CD4-positive, alpha-beta T cell (primary cell): ENCODE measurements around the gene ARFIP2. TPM values are rescaled to one million over a fixed set of nuclear protein-coding genes. Genes with fewer than 3 reads are reported as not detected.

ENCODE experiments used
- ATAC-seq: fragments of 200-7000 bp; cut with Tn5 transposase; one replicate; pipeline ENCODE4 v1.10.0; 2022; ENCODE audit warnings: mild to moderate bottlenecking; ENCODE audit not compliant: poor library complexity
- CTCF ChIA-PET: fragments of 350-600 bp; sonication (Branson Sonifier 250); formaldehyde crosslinking; loops from one replicate; lab custom pipeline; 2021; ENCODE audit warnings: antibody characterized with exemption, inconsistent platforms; lab: Charles Lee
- POLR2A ChIA-PET: fragments of 350-600 bp; sonication (Branson Sonifier 250); formaldehyde crosslinking; loops from one replicate; lab custom pipeline; 2021; ENCODE audit warnings: antibody characterized with exemption, inconsistent platforms; lab: Charles Lee
- DNase-seq, 14 experiments: peaks; one replicate each; pipeline ENCODE4 v3.0.0-alpha.2; 2013 to 2020; ENCODE audit warnings: mixed read lengths in 2 of 14
- H3K27ac ChIP-seq, 2 donors: one replicate each; pipeline versions ENCODE4 v1.5.1 to v1.7.0; 2013; ENCODE audit warnings: low read length in 2 of 2, low read depth in 1 of 2, mild to moderate bottlenecking in 1 of 2
- H3K27me3 ChIP-seq, 2 experiments: 1 replicate in 1 of 2; 2 replicates in 1 of 2; pipeline versions ENCODE4 v1.6.1 to v1.7.0; 2013; ENCODE audit warnings: low read length in 2 of 2, control low read depth in 1 of 2, mild to moderate bottlenecking in 1 of 2, moderate library complexity in 1 of 2; ENCODE audit not compliant: insufficient read depth in 2 of 2, control insufficient read depth in 1 of 2
- H3K36me3 ChIP-seq: one replicate; pipeline ENCODE4 v1.6.1; 2013; ENCODE audit warnings: low read length, control low read depth; ENCODE audit not compliant: insufficient read depth
- H3K4me1 ChIP-seq: one replicate; pipeline ENCODE4 v1.6.1; 2013; ENCODE audit warnings: low read length, control low read depth; ENCODE audit not compliant: insufficient read depth
- H3K4me3 ChIP-seq: one replicate; pipeline ENCODE4 v1.5.1; 2013; ENCODE audit warnings: mild to moderate bottlenecking, low read length, moderate library complexity
- H3K9me3 ChIP-seq, 2 experiments: 1 replicate in 1 of 2; 2 replicates in 1 of 2; pipeline versions ENCODE4 v1.6.1 to v1.7.0; 2013; ENCODE audit warnings: low read length in 2 of 2, mild to moderate bottlenecking in 2 of 2, control low read depth in 1 of 2, moderate library complexity in 1 of 2; ENCODE audit not compliant: control insufficient read depth in 1 of 2, insufficient read depth in 1 of 2
- H3K27ac Mint-ChIP-seq: one replicate; pipeline ENCODE4 v1.8.0; 2020; ENCODE audit warnings: mixed read lengths
- H3K27me3 Mint-ChIP-seq: one replicate; pipeline ENCODE4 v1.8.0; 2021; ENCODE audit warnings: mixed read lengths
- H3K36me3 Mint-ChIP-seq: one replicate; pipeline ENCODE4 v1.8.0; 2021; ENCODE audit warnings: low read depth, mixed read lengths
- H3K4me1 Mint-ChIP-seq: one replicate; pipeline ENCODE4 v1.8.0; 2021; ENCODE audit warnings: low read depth, mixed read lengths
- H3K4me3 Mint-ChIP-seq: one replicate; pipeline ENCODE4 v1.8.0; 2020; ENCODE audit warnings: mild to moderate bottlenecking, mixed read lengths
- H3K9me3 Mint-ChIP-seq: one replicate; pipeline ENCODE4 v1.8.0; 2020; ENCODE audit warnings: mixed read lengths
- CTCF ChIP-seq: fragments of 200-600 bp; IDR thresholded peaks from one replicate; pipeline ENCODE4 v1.8.0; 2022; ENCODE audit warnings: antibody characterized with exemption, mild to moderate bottlenecking
- intact Hi-C, 2 experiments: fragments of 100-400 bp; cut with DNase I in 1 of 2; cut with micrococcal nuclease in 1 of 2; formaldehyde crosslinking; loops; one replicate each; pipeline versions ENCODE4 v1.15.1 to v1.9.0; 2023 to 2025; cut with DNase I, micrococcal nuclease
- polyA plus RNA-seq, 2 donors: library from polyadenylated mRNA; unstranded; fragments of 120-200 nt; gene quantifications; one replicate each; pipeline ENCODE4 v1.2.1, GENCODE V29; 2013
- total RNA-seq, 174 experiments: library from RNA in 2 of 174; stranded (reverse) in 2 of 174; gene quantifications; one replicate each; pipeline ENCODE4 v1.2.3 and lab custom pipeline; 2021 to 2026

The ARFIP2 gene
- 10 to 100 TPM; 78.1 to 80.5 TPM for total RNA-seq
- polyA plus RNA-seq (2013, experiment 1 of 2) = 36.6 TPM
- 36.8 TPM for polyA plus RNA-seq (2013, experiment 2 of 2)
- total RNA-seq (lab: John Stamatoyannopoulos, UW) = 42.8 to 82.4 (median 56.3) reads per million in 172 experiments

GRCh38 chr11:6481012-6481923 is at the start of gene ARFIP2, which contains the start of gene TIMM10B:
TSS of gene ARFIP2 (minus strand) at chr11:6481331. CDS start at chr11:6480421, 910 bp downstream.
TSS of gene TIMM10B (plus strand) at chr11:6481501. CDS start at chr11:6481517, 16 bp downstream.
- Histone ChIP-seq H3K36me3 (peaks cover 67% of the 10 kb centered on the region), H3K9me3 (no peaks in the 10 kb centered on the region), H3K27ac (peak within 1 kb of the TSS; percentile 87 to 95), H3K27me3 (no peaks in the 10 kb centered on the region), H3K4me1 (peaks cover 39% of the 10 kb centered on the region), H3K4me3 (peak within 1 kb of the TSS; percentile 83)
- peaks cover 55% of the 10 kb centered on the region for H3K36me3 Mint-ChIP-seq
- ChIA-PET POLR2A (interaction anchor here (0.7 to 2.7 kb wide), 30 partner anchors 8 to 1506 kb away, joined by 3 to 27 read pairs (median 6); partner anchors contain the start of genes APBB1, EIF3F, FHIP1B and MRPL17), CTCF (interaction anchor here (0.9 to 1.9 kb wide), 5 partner anchors 34 to 202 kb away, joined by 3 to 8 read pairs (median 6); partner anchors contain the start of gene MRPL17)
- H3K27me3 Mint-ChIP-seq = no peaks in the 10 kb centered on the region
- H3K4me1 Mint-ChIP-seq = peaks cover 42% of the 10 kb centered on the region
- H3K27ac Mint-ChIP-seq = peak within 1 kb of the TSS; percentile 99
- no peaks in the 10 kb centered on the region for H3K9me3 Mint-ChIP-seq
- DNase-seq (peak; percentile 92 to 99 (median 96)), ATAC-seq (peak; percentile 94)
- intact Hi-C loops = loop anchor here (1.0 to 5.0 kb wide), 8 partner anchors 91 to 1506 kb away; partner anchors contain the start of genes FHIP1B (in 2 of the 2), ILK (in 2 of the 2), MRPL17 (in 2 of the 2) and RRP8 (in 2 of the 2)
- peak within 1 kb of the TSS; percentile 98 for H3K4me3 Mint-ChIP-seq
- no peak for TF ChIP-seq CTCF

GRCh38 chr11:6530848-6531247 is 49.7 kb upstream of the ARFIP2 start:
- Mint-ChIP-seq H3K27me3 (no peaks in the 10 kb centered on the region), H3K4me1 (peaks cover 18% of the 10 kb centered on the region), H3K27ac (no peak overlapping the region), H3K9me3 (no peaks in the 10 kb centered on the region), H3K4me3 (no peak overlapping the region), H3K36me3 (peaks cover 36% of the 10 kb centered on the region)
- intact Hi-C loops = loop anchor here (1.0 to 10.0 kb wide), 6 partner anchors 64 to 226 kb away; partner anchors contain the start of gene MRPL17 (in 2 of the 2)
- no peaks in the 10 kb centered on the region for H3K9me3 ChIP-seq
- TF ChIP-seq CTCF = no peak
- no peak overlapping the region for H3K27ac ChIP-seq
- DNase-seq (no peak), ATAC-seq (no peak)
- peaks cover 4% of the 10 kb centered on the region for H3K4me1 ChIP-seq
- peaks cover 13% of the 10 kb centered on the region for H3K36me3 ChIP-seq
- H3K27me3 ChIP-seq = no peaks in the 10 kb centered on the region
- POLR2A ChIA-PET = interaction anchor here (1.0 to 1.2 kb wide), 3 partner anchors 137 to 153 kb away, joined by 3 to 8 read pairs (median 5); partner anchors contain the start of gene MRPL17
- CTCF ChIA-PET = interaction anchor here (0.6 to 2.2 kb wide), 13 partner anchors 12 to 227 kb away, joined by 3 to 13 read pairs (median 5); partner anchors contain the start of genes MRPL17 and TAF10
- no peak overlapping the region for H3K4me3 ChIP-seq

- CTCF ChIA-PET = no interaction called here
- Mint-ChIP-seq H3K4me1 (peaks cover 18% of the 10 kb centered on the region), H3K27ac (no peak overlapping the region), H3K9me3 (no peaks in the 10 kb centered on the region), H3K4me3 (no peak overlapping the region), H3K36me3 (peaks cover 36% of the 10 kb centered on the region), H3K27me3 (no peaks in the 10 kb centered on the region)
- intact Hi-C loops = no loop called here
- H3K27ac ChIP-seq = no peak overlapping the region
- H3K9me3 ChIP-seq = no peaks in the 10 kb centered on the region
- no peak for TF ChIP-seq CTCF
- no peaks in the 10 kb centered on the region for H3K27me3 ChIP-seq
- peaks cover 4% of the 10 kb centered on the region for H3K4me1 ChIP-seq
- no peak overlapping the region for H3K4me3 ChIP-seq
- POLR2A ChIA-PET = interaction anchor here (1.0 kb wide), 1 partner anchor 154 kb away, joined by 3 read pairs; the partner anchor contains the start of gene MRPL17
- peaks cover 13% of the 10 kb centered on the region for H3K36me3 ChIP-seq
- ATAC-seq (no peak), DNase-seq (no peak)
Measured at GRCh38 chr11:6529266-6529665, 48.1 kb upstream of the ARFIP2 start.
